ENCODE results near the gene CACNG4.
"Not testable (repeated sequence)": the region's sequence is repeated elsewhere in the genome, so short reads cannot be mapped to it uniquely, and the experiment has no call there.

The CACNG4 gene

DNA sequence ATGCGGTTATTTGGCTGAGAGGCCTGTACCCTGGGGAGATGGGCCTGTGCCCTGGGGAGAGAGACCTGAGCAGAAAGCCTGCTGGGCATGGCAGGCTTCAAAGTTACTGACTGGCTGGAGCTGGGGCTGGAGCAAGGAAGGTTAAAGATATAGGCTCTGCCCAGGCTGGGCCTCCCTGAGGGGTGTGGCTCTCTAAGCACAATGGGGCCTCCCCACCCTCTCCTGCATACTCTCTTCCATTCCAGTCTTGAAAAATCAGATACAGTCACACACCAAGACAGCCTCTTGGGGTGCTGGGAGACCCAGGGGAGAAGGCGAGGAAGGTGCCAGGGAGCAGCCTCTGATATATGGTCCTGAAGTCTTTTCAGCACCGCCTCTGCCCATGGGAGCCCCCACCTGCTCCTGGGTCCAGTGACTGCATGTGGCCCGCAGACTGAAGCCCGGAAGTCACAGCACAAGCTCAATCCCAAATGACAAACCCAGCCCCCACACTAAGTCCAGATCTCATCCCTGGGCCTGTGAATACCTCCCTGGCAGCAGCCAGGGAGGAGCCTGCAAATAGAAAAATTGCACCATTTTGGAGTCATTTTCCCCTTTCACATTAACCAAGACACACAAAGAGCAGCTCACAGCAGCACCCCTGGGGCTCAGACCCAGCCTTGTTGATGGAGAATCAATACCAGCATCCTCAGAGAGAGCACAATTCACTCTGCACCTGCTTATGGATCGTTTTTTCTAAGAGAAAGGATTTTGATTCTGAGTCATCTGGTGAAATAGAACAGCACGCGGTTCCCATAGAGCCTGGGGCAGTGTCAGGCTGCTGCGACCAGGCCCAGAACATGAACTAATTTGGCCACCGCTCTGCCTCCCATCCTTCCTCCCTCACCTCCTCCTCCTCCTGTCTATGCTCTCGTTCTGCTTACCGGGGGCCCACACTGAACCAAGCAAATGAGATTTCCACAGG lies 54.2 kb downstream of the CACNG4 start:
- DNase-seq: no peak

DNA sequence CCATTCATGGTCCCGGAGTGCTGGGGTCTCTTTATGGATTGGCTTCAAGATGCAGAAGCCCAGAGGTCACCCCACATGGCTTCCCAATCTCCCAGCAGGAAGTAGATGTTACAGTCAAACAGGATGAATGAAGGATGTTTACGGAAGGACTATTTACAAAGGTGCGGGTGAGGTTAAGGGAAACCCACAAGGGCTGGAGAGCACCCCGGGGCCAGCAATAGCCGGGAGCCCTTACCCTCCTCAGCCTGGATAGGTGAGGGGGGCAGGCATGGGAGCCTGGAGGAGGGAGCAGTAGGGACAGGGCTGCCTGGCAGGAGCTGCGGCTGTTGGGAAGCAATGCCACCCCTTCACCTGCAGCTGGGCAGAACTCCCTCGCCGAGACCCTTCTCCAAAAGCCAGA lies 55.3 kb downstream of the CACNG4 start:
- DNase-seq: no peak

DNA sequence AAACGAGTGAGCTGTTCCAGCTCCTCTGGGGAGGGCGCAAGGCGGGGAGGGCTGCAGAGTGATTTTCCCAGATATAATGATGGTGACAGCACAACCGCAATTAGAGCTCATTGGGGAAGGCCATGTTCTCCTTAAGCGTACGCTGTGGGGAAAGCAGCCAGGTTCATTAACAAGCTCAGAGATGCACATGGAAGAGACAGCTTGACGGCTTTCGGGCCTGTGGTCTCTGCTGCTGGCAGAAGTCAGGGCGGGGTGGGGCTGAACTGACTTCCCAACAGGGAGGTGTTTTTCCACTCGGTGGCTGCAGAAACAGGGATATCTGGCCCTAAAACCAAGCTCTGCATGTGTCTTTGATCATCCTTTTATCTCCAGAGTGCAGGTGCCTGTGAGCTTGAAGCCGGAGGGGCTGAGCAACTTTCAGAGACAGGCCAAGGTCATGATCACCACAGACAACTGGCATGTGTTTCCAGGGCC lies 55.8 kb downstream of the CACNG4 start:
- no peak for DNase-seq

DNA sequence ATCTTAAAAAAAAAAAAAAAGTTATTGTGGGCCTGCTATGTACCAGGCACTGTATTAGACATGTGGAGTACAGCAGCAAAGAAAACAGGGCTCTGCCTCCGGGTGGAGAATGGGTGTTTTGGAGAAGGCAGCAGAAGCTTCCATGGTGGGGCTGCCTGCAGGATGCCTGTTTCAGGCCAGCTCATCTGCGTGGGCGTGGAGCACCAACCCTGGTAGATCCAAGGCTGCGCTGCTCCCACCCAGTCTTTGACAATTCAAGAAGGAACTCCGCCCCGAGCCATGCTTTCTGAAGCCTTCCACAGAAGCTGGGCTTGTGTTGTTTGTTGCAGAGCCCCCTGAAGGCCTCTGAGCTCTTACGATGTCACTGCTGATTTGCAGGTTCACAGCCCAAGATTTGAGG lies 56.7 kb downstream of the CACNG4 start:
- DNase-seq: no peak

DNA sequence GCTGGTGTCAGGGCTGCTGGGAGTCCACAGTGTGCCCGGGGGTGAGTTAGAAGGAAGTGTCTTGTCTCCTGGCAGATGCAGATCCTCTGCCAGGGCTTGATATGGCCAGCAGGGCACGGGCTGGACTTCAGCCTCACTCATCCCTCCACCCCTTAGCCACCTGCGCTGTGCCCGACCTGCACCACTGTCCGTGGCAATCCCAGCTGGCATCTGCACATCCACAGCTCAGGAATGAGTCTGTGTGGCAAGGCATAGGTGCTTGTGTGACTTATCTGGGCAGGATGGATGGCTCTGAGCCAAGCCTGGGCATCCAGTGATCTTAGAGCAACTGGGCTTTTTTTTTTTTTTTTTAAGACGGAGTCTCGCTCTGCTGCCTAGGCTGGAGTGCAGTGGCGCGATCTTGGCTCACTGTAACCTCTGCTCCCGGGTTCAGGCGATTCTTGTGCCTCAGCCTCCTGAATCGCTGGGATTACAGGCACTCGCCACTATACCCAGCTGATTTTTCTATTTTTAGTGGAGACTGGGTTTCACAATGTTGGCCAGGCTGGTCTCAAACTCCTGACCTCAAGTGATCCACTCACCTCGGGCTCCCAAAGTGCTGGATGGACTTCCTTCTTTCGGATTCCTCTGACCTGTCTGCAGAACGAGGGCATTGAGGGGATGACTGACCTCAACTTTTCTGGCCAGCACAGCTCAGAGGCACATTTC lies 57.4 kb downstream of the CACNG4 start:
- no peak for DNase-seq

DNA sequence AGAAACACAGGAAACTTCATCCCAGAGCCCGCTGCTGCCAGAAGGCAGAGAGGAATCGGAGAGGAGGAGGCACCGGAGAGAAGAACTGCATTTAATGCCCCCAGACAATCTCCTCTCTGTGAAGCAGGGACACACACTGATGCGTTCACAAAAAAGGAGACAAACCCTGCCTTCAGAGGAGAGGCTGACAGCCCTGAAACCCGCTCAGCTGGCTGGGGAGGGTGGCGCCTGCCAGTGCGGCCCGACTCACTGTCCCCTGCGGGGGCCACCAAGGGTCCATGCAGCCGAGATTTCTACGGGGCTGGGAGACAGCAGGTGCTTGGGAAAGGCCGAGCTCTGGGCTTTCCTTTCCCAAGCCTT lies 57.9 kb downstream of the CACNG4 start:
- no peak for DNase-seq

DNA sequence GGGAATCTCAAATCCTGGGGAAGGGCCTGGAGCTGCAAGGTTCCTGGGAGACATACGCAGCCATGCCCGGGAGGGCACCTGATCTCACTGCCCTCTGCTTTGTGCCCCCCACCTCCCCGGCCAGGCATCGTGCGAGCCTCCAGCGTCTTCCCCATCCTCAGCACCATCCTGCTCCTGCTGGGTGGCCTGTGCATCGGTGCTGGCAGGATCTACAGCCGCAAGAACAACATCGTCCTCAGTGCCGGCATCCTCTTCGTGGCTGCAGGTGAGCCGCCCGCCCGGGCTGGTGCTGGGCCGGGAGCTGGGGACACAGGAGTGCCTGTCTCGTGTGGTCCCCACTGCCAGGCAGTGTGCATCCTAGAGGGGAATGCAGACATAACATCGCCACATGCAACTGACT lies 60.2 kb downstream of the CACNG4 start:
- no peak for DNase-seq

DNA sequence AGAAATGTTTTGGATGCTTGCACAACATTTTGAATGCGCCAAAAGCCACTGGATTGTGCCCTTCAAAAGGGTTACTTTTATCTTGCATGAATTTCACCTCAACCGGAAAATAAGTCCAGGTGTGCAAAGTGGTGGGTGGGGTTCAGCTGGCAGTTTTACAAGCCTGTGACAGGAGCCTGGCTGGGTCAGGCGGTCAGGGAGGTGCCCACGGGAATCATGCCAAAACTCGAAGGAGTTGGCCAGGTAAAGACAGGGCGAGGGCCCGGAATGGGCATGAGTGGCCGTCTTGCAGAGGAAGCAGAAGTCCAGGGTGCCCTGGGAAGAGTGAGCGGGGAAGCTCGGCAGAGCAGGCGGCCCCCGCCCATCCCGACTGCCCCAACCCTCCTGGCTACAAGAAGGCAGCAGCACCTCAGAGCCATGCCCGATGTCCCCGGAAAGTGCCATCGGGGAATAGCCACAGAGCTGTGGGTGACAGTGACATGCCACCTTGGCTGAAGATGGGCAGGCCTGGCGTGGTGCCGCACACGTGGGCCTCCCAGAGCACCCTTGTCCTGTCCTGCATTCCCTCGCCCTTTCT lies 60.8 kb downstream of the CACNG4 start:
- no peak for DNase-seq

DNA sequence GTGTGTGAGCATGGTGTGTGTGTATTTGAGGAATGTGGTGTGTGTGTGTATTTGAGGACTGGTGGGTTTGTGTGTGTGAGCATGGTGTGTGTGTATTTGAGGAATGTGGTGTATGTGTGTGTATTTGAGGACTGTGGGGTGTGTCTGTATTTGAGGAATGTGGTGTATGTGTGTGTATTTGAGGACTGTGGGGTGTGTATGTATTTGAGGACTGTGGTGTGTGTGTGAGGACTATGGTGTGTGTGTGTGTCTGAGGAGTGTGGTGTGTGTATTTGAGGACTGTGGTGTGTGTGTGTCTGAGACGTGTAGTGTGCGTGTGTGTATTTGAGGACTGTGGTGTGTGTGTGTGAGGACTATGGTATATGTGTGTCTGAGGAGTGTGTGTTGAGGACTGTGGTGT lies 61.8 kb downstream of the CACNG4 start:
- no peak for DNase-seq

DNA sequence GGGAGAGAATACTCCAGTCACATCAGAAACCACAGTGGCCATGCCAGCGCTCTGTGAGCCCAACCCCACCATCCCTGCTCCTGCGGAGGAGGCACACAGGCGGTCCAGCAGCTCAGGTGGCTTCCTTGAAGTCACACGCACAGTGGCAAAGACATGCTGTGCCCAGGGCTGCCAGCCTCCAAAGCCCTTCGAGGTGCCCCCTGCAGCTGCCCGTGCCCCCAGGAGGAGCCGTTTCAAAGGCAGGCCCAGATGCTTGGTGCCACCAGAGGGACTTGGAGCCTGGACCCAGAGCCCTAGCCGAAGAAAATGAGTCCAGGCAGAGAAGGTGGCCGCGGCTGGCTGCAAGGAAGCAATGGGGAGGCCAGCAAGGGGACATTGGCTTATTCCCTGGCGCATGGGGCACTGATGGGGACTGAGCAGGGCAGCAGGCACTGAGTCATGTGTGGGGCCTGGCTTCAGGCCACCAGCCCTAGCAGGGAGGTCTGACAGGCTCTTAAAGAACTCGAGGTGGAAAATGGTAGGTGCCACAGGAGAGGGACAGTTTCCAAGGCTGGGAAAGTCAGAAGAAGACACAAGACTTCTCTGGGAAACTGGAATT lies 62.6 kb downstream of the CACNG4 start:
- DNase-seq: no peak

DNA sequence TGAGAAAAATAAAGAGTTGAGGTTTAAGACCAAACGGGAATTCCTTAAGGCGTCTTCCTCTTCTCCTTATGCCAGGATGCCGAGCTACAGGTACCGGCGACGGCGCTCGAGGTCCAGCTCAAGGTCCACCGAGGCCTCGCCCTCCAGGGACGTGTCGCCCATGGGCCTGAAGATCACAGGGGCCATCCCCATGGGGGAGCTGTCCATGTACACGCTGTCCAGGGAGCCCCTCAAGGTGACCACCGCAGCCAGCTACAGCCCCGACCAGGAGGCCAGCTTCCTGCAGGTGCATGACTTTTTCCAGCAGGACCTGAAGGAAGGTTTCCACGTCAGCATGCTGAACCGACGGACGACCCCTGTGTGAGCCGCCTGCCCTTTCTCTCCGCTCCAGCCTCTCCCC lies 66.1 kb downstream of the CACNG4 start:
- no peak for DNase-seq

DNA sequence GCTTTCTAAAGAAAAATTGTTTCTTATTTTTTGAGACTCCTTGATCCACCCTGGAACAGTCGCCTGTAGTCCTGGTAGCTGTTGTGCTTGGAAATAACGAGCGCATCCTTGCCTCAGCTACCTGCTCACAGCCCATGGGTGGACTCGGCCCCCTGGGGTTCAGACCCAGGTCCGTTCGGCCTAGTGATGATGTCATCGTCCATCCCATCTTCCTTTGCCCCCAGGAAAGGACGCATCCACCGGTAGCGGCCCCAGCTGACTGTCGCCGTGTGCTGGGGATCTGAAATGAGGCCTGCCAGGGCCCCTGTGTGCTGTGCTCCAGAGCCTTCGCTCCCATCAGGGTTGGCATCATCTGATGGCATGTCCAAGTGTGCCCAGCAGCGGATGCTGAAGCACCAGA lies 67.9 kb downstream of the CACNG4 start:
- DNase-seq: no peak

DNA sequence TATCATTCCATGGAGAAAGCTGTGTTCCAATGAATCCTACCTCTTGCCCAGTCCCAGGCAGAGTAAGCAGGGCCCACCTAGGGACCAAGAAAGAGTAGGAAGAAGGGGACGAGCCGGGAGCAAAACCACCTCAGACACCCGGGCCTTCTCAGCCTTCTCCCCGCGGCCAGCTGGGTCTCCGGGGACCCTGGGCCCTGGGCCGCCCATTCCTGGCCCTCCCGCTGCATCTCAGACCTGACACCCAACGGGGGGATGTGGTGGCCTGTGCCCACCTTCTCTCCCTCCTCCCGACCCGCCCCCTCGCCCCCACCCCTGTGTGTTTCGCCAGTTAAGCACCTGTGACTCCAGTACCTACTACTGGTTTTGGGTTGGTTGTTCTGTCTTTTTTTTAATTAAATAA lies 68.5 kb downstream of the CACNG4 start:
- DNase-seq: no peak

DNA sequence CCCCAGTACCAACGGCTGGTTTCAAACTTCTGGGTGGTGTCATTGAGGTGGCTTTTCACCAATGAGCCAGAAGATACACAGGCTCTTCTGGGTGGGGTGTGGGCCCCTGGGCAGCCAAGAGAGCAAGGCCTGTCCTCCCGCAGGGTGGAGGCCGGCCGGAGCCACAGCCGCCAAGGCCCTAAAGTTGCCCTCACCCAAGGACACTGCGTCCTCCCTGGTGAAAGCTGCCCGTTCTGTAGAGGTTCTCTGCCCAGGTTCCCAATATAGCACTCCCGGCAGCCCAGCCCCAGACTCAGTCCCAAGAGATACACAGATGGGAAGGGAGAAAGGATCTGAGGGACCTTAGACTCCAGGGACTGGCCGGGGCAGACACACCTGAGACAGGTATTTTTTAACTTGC lies 69.1 kb downstream of the CACNG4 start:
- DNase-seq: no peak

DNA sequence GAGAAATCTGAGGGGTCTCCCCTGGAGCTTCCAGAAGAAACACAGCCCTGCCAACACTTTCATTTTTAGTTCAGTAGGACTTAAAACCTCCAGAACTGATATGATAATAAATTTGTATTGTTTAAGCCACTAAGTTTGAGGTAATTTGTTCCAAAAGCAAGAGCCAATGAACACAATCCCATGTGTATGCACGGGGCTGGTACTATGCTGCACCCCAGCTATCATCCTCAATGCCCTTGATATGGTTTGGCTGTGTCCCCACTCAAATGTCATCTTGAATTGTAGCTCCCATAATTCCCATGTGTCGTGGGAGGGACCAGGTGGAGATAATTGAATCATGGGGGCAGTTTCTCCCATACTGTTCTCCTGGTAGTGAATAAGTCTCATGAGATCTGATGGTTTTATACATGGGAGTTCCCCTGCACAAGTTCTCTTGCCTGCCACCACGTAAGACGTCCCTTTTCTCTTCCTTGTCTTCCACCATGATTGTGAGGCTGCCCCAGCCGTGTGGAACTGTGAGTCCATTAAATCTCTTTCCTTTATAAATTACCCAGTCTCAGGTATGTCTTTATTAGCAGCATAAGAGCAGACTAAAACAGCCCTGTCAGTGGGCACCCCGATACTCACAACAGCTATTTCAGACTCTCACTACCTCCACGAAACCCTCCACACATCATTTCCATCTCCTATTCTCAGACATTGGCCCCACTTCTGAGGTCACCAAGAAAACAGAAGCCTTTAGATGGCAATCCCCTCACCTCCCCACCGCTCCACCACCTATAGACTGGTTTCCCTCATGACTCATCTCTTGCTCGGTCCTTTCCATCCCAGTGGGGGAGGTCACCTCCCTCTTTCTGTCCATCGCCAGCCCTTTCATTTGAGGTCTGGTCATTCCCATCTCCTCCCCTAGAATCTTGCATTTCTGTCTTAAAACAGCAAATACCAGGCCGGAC lies 70.9 kb downstream of the CACNG4 start:
- no peak for DNase-seq

DNA sequence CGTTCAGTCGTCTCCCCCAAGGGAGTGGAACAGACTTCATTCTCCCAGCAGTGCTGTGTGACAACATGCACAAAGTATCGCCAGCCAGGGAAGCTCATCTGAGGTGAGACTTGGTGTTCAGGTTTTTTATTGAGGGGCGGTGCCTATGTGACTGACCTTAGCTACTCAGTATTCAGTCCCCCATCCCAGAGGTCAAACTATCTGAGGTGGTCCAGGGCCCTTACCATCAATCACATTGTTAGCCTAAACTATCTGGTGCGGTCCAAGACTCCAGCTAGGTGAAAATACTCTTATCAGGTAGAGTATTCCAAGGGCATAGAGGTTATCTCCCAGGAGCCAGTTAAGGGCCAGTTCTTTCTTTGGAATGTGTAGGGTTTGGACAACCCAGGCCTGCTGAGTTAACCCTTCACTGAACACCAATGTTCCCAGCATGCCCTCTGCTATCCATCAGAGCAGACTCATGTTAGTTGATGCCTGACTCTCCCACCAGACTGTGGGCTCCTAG lies 74.4 kb downstream of the CACNG4 start:
- no peak for DNase-seq

DNA sequence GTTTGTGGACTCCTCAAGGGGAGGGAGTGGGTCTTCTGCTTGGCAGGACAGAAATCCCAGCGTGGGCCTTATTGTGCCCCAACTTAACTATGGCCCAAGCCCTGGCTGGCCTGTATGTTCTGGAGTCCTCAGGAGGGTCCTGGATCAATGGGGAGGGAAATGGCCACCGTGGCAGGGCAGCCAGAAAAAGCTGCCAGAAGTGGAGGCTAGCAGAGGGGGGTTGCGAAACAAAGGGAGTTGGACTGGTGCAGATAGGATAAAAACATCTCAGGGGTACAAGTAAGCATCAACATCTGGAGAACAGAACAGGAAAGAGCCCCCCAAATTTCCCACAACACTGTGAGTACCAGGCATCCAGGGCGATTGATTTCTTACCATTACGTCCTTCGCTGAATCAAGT lies 76.1 kb downstream of the CACNG4 start:
- no peak for DNase-seq

DNA sequence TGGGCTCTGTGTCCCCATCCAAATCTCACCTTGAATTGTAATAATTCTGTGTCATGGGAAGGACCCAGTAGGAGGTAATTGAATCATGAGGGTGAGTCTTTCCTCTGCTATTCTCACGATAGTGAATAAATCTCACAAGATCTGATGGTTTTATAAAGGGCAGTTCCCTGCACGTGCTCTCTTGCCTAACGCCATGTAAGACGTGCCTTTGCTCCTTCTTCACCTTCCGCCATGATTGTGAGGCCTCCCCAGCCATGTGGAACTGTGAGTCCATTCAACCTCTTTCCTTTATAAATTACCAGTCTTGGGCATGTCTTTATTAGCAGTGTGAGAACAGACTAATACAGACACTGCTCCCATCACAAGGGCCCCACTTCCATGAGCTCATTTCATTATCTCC lies 76.6 kb downstream of the CACNG4 start:
- not testable (repeated sequence) for DNase-seq

DNA sequence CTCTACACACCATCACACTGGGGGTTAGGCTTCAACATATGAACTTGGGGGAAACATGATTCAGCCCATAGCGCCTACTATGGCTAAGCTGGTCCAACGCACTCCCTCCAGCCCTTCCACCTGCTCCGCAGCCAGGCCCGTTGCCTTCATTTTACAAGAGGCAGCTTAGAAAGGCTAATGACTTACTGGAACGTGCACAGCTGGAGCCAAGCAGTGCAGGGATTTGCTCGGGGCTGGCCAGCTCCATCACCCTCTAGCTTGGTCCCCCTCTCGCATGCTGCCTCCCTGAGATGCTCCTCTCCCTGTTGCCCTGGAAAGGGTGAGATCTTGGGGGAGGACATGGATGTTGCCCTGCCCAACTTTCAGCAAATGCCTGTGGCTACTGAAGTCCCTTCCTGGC lies 77.0 kb downstream of the CACNG4 start:
- DNase-seq: no peak

DNA sequence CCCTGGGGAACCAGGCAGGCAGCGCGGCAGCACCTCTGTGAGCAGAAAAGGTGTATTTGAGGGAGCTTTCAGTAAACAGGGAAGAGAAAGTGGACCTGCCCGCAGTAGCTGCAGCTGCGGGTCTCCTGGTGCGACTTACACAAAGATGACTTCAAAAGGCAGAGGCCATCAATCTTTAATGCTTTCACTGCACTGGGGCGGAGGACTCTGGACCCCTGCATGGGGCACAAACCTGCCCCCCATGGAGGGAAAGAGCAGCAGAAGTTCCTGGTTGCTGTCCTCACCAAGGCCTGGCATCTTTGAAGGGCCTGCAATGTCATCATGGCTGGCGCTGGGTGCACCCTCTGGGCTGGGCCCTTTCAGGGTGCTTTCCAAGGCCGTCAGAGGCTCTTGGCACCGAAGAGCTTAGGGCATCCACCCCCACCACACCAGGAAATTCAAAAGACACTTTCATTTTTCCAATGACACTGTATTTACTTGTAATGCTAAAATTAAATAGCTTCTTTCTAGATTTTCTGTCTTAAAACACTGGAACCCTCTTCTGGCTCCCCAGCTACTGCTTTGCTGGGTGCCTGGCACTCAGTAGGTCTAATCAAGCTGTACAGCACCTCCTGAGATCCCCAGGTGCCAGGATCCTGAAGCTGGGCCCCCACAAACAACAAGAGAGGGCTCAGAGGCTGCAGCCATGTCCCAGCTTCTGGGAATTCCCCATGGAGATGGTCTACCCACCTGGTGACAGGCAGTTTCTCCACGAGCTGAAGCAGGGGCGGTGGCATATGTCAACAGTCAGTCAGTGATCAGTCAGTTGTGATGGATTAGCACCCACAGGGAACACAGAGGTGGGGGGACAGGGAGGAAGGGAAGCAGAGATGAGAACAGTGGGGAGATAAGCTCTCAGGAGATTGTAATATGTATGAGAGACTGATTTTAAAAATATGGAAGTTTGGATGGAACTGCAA lies 77.7 kb downstream of the CACNG4 start:
- no peak for DNase-seq

DNA sequence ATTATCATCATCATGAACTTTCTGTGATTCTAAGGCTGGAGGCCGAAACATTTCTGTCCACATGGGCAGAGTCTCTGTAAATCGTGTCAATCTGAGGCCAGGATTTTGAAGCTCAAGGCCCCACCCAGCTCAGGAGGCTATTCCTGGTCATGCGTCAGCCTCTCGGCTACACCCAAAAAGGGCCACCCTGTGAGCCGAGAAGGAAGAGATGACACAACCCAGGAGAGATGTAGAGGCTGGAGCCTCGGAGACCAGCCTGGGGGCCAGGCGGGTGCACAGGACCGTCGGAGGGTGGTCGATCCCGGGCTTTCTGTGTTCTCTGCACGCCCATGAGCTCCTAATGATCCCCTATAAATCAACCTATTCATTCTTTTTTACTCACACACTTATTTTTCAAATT lies 78.8 kb downstream of the CACNG4 start:
- DNase-seq: no peak

Data from DMS 273 treated with DMSO at 0.1 percent for 48 hours (cell line).